ENCODE measurements around the gene NPTXR. TPM values are rescaled to one million over a fixed set of nuclear protein-coding genes. Genes with fewer than 3 reads are reported as not detected.
A peak's percentile ranks its signal among the peaks of the same experiment; 100 is the strongest.

NPTXR gene
- total RNA-seq, 2 experiments from 2014 or later = 4.2 to 4.6 TPM

GRCh38 chr22:38842512-38843200, 1.2 kb downstream of the NPTXR start:
- no peak overlapping the region for H3K27ac Mint-ChIP-seq

GRCh38 chr22:38841635-38842034, 2.2 kb downstream of the NPTXR start:
- H3K4me1 Mint-ChIP-seq (ENCODE audit: low read depth) = peaks cover 30% of the 10 kb centered on the region
- H3K4me3 Mint-ChIP-seq = peak overlapping the region; percentile 88
- no peaks in the 10 kb centered on the region for H3K9me3 ChIP-seq (ENCODE audit: control insufficient read depth in 1 of 2, insufficient read depth in 1 of 2, low read length in 2 of 2)
- peaks cover 5 to 12% of the 10 kb centered on the region in 2 experiments for H3K27me3 ChIP-seq (ENCODE audit: control insufficient read depth in 1 of 2, insufficient read depth in 2 of 2, low read length in 2 of 2)
- ChIA-PET CTCF (no interaction called here), POLR2A (interaction anchor here (0.9 to 2.0 kb wide), 2 partner anchors 105 to 109 kb away, joined by 3 to 6 read pairs; no protein-coding TSS in a partner anchor)
- no peak overlapping the region for H3K4me3 ChIP-seq (ENCODE audit: low read length)
- no peak for ATAC-seq (ENCODE audit: poor library complexity)
- DNase-seq = no peak
- H3K9me3 Mint-ChIP-seq = no peaks in the 10 kb centered on the region
- peaks cover 21% of the 10 kb centered on the region for H3K27me3 Mint-ChIP-seq
- no peak overlapping the region for H3K27ac ChIP-seq (ENCODE audit: low read depth in 1 of 2, low read length in 2 of 2)
- intact Hi-C loops (cut with DNase I, micrococcal nuclease) = loop anchor here (2.0 to 5.0 kb wide), 4 partner anchors 43 to 109 kb away; partner anchors contain the start of gene SUN2 (in 1 of the 2)
- no peak overlapping the region for H3K27ac Mint-ChIP-seq
- H3K4me1 ChIP-seq (ENCODE audit: insufficient read depth, low read length) = peaks cover 24% of the 10 kb centered on the region
- no peaks in the 10 kb centered on the region for H3K36me3 Mint-ChIP-seq (ENCODE audit: low read depth)
- no peaks in the 10 kb centered on the region for H3K36me3 ChIP-seq (ENCODE audit: insufficient read depth, low read length)
- no peak for TF ChIP-seq CTCF (IDR thresholded peaks at IDR 0.05)

More at GRCh38 chr22:38842512-38843200, 1.2 kb downstream of the NPTXR start:
- no peaks in the 10 kb centered on the region for H3K36me3 Mint-ChIP-seq (ENCODE audit: low read depth)
- Histone ChIP-seq H3K27me3 (ENCODE audit: control insufficient read depth in 1 of 2, insufficient read depth in 2 of 2, low read length in 2 of 2) (peaks cover 5 to 12% of the 10 kb centered on the region in 2 experiments), H3K4me3 (ENCODE audit: low read length) (peak overlapping the region; percentile 35), H3K27ac (ENCODE audit: low read depth in 1 of 2, low read length in 2 of 2) (no peak overlapping the region), H3K9me3 (ENCODE audit: control insufficient read depth in 1 of 2, insufficient read depth in 1 of 2, low read length in 2 of 2) (no peaks in the 10 kb centered on the region), H3K36me3 (ENCODE audit: insufficient read depth, low read length) (no peaks in the 10 kb centered on the region), H3K4me1 (ENCODE audit: insufficient read depth, low read length) (peaks cover 24% of the 10 kb centered on the region)
- ChIA-PET CTCF (interaction anchor here (0.7 to 1.3 kb wide), 4 partner anchors 27 to 86 kb away, joined by 3 to 4 read pairs (median 4); no protein-coding TSS in a partner anchor), POLR2A (interaction anchor here (0.7 to 2.6 kb wide), 18 partner anchors 9 to 466 kb away, joined by 3 to 50 read pairs (median 6); partner anchors contain the start of genes CBX6, GTPBP1, SUN2 and TOMM22)
- intact Hi-C loops (cut with DNase I, micrococcal nuclease) = loop anchor here (5.0 kb wide), 3 partner anchors 85 to 110 kb away; partner anchors contain the start of gene SUN2 (in 1 of the 2)
- ATAC-seq (ENCODE audit: poor library complexity) = no peak
- TF ChIP-seq CTCF (IDR thresholded peaks at IDR 0.05) = no peak
- H3K27me3 Mint-ChIP-seq = peaks cover 21% of the 10 kb centered on the region
- H3K4me1 Mint-ChIP-seq (ENCODE audit: low read depth) = peaks cover 30% of the 10 kb centered on the region
- H3K9me3 Mint-ChIP-seq = no peaks in the 10 kb centered on the region
- peak overlapping the region; percentile 88 for H3K4me3 Mint-ChIP-seq
- DNase-seq = no peak

GRCh38 chr22:38841211-38841610, 2.6 kb downstream of the NPTXR start:
- CTCF ChIA-PET = no interaction called here
- H3K27me3 Mint-ChIP-seq = peaks cover 21% of the 10 kb centered on the region
- no peak for DNase-seq
- intact Hi-C loops (cut with DNase I, micrococcal nuclease) = loop anchor here (2.0 to 5.0 kb wide), 4 partner anchors 42 to 109 kb away; partner anchors contain the start of gene SUN2 (in 1 of the 2)
- no peaks in the 10 kb centered on the region for H3K9me3 Mint-ChIP-seq
- no peak overlapping the region for H3K27ac Mint-ChIP-seq
- H3K27ac ChIP-seq (ENCODE audit: low read depth in 1 of 2, low read length in 2 of 2) = no peak overlapping the region
- no peak overlapping the region for H3K4me3 ChIP-seq (ENCODE audit: low read length)
- no peak for TF ChIP-seq CTCF (IDR thresholded peaks at IDR 0.05)
- H3K27me3 ChIP-seq (ENCODE audit: control insufficient read depth in 1 of 2, insufficient read depth in 2 of 2, low read length in 2 of 2) = peaks cover 5 to 12% of the 10 kb centered on the region in 2 experiments
- H3K36me3 ChIP-seq (ENCODE audit: insufficient read depth, low read length) = no peaks in the 10 kb centered on the region
- peaks cover 24% of the 10 kb centered on the region for H3K4me1 ChIP-seq (ENCODE audit: insufficient read depth, low read length)
- peak overlapping the region; percentile 88 for H3K4me3 Mint-ChIP-seq
- H3K36me3 Mint-ChIP-seq (ENCODE audit: low read depth) = no peaks in the 10 kb centered on the region
- H3K4me1 Mint-ChIP-seq (ENCODE audit: low read depth) = peaks cover 30% of the 10 kb centered on the region
- ATAC-seq (ENCODE audit: poor library complexity) = no peak
- no peaks in the 10 kb centered on the region for H3K9me3 ChIP-seq (ENCODE audit: control insufficient read depth in 1 of 2, insufficient read depth in 1 of 2, low read length in 2 of 2)
- POLR2A ChIA-PET = interaction anchor here (0.9 to 2.0 kb wide), 2 partner anchors 105 to 109 kb away, joined by 3 to 6 read pairs; no protein-coding TSS in a partner anchor

All from CD4-positive, alpha-beta T cell (primary cell).